GM10248 (cell line): ENCODE measurements around the gene LUZP2.

Experiments used
- CTCF ChIA-PET: fragments of 300-600 bp; sonication (Branson Sonifier 250); formaldehyde crosslinking; extraction: SDS; loops from one replicate; lab custom pipeline; 2021; ENCODE audit warnings: antibody characterized with exemption; lab: Yijun Ruan, JAX
- POLR2A ChIA-PET: fragments of 350-650 bp; sonication (Branson Sonifier 250); formaldehyde crosslinking; extraction: SDS; loops from one replicate; lab custom pipeline; 2020; ENCODE audit warnings: antibody characterized with exemption; lab: Yijun Ruan, JAX
- DNase-seq: peaks from one replicate; pipeline ENCODE4 v3.0.0; 2012; ENCODE audit errors: extremely low spot score
- CTCF ChIP-seq: IDR thresholded peaks from 2 replicates; pipeline ENCODE4 v1.5.1; 2012; ENCODE audit warnings: mild to moderate bottlenecking, low read depth; ENCODE audit errors: extremely low read depth, missing control alignments, control extremely low read depth

The LUZP2 gene

GRCh38 chr11:24861440-24861839 lies 364.6 kb downstream of the LUZP2 start:
- POLR2A ChIA-PET: no interaction called here
- DNase-seq: no peak
- CTCF ChIA-PET: no interaction called here
- no peak for TF ChIP-seq CTCF

- POLR2A ChIA-PET: no interaction called here
These were observed 369.9 kb downstream of the LUZP2 start for GRCh38 chr11:24866743-24867142.

GRCh38 chr11:24870048-24870447 lies 373.2 kb downstream of the LUZP2 start:
- DNase-seq: no peak
- ChIA-PET CTCF (interaction anchor here (0.8 to 1.4 kb wide), 2 partner anchors 11 to 30 kb away, joined by 3 to 4 read pairs; no protein-coding TSS in a partner anchor), POLR2A (no interaction called here)
- no peak for TF ChIP-seq CTCF

More at GRCh38 chr11:24866743-24867142, 369.9 kb downstream of the LUZP2 start:
- CTCF ChIA-PET: no interaction called here
- TF ChIP-seq CTCF: no peak
- no peak for DNase-seq

GRCh38 chr11:24872186-24872585 lies 375.3 kb downstream of the LUZP2 start:
- no peak for DNase-seq
- no peak for TF ChIP-seq CTCF
- ChIA-PET POLR2A (no interaction called here), CTCF (no interaction called here)

- CTCF ChIA-PET: no interaction called here
These were observed 375.9 kb downstream of the LUZP2 start for GRCh38 chr11:24872651-24873311.

GRCh38 chr11:24880962-24881361 lies 384.1 kb downstream of the LUZP2 start:
- ChIA-PET POLR2A (no interaction called here), CTCF (no interaction called here)
- TF ChIP-seq CTCF: no peak
- DNase-seq: no peak

More at GRCh38 chr11:24872651-24873311, 375.9 kb downstream of the LUZP2 start:
- no peak for DNase-seq
- TF ChIP-seq CTCF: no peak
- POLR2A ChIA-PET: no interaction called here
